Liver (tissue), 9 donors: ENCODE data around the gene HMG20A. TPM values are rescaled to one million over a fixed set of nuclear protein-coding genes. Genes with fewer than 3 reads are reported as not detected.

Experiments used
- DNase-seq: peaks from one replicate; pipeline ENCODE4 v3.0.0-alpha.2; 2017; ENCODE audit warnings: low spot score
- H3K27ac ChIP-seq, 2 donors: one replicate each; pipeline ENCODE4 v1.7.0; 2013; ENCODE audit warnings: inconsistent platforms in 2 of 2, low read length in 2 of 2, control low read depth in 1 of 2, low read depth in 1 of 2, mild to moderate bottlenecking in 1 of 2
- H3K27me3 ChIP-seq, 4 donors: one replicate each; pipeline versions ENCODE4 v1.6.1 to v1.7.0; 2013; ENCODE audit warnings: low read length in 3 of 4, inconsistent platforms in 1 of 4, mild to moderate bottlenecking in 1 of 4, moderate library complexity in 1 of 4; ENCODE audit not compliant: control insufficient read depth in 4 of 4, insufficient read depth in 4 of 4
- H3K36me3 ChIP-seq, 4 donors: one replicate each; pipeline versions ENCODE4 v1.6.1 to v1.7.0; 2013; ENCODE audit warnings: low read length in 3 of 4, mild to moderate bottlenecking in 3 of 4, low read depth in 1 of 4, moderate library complexity in 1 of 4; ENCODE audit not compliant: control insufficient read depth in 4 of 4, insufficient read depth in 3 of 4
- H3K4me1 ChIP-seq, 4 donors: one replicate each; pipeline versions ENCODE4 v1.6.1 to v1.7.0; 2013; ENCODE audit warnings: low read length in 3 of 4, mild to moderate bottlenecking in 3 of 4, moderate library complexity in 1 of 4; ENCODE audit not compliant: control insufficient read depth in 4 of 4, insufficient read depth in 4 of 4
- H3K4me3 ChIP-seq, 3 donors: one replicate each; pipeline versions ENCODE4 v1.6.1 to v1.7.0; 2013; ENCODE audit warnings: low read length in 3 of 3, control low read depth in 1 of 3, low read depth in 1 of 3, mild to moderate bottlenecking in 1 of 3
- H3K9ac ChIP-seq, 2 donors: one replicate each; pipeline ENCODE4 v1.7.0; 2013; ENCODE audit warnings: low read length in 2 of 2, mild to moderate bottlenecking in 2 of 2, moderate library complexity in 2 of 2, control low read depth in 1 of 2, low read depth in 1 of 2
- H3K9me3 ChIP-seq, 4 donors: one replicate each; pipeline versions ENCODE4 v1.6.1 to v1.7.0; 2013; ENCODE audit warnings: low read length in 3 of 4; ENCODE audit not compliant: control insufficient read depth in 4 of 4
- ATF3 ChIP-seq: IDR thresholded peaks from 2 replicates; pipeline ENCODE4 v1.6.1; 2016; ENCODE audit warnings: antibody characterized with exemption
- CTCF ChIP-seq: fragments of 150-350 bp; IDR thresholded peaks from 2 replicates; pipeline ENCODE4 v1.5.1; 2017; ENCODE audit warnings: improper control_type of control experiment, low read depth, low read length; ENCODE audit not compliant: missing input control
- EGR1 ChIP-seq, 2 donors: IDR thresholded peaks; 2 replicates each; pipeline ENCODE4 v1.6.1; 2016 to 2018; ENCODE audit warnings: antibody characterized with exemption in 2 of 2, low read depth in 2 of 2
- FOXA1 ChIP-seq: IDR thresholded peaks from 2 replicates; pipeline ENCODE4 v1.6.1; 2016; ENCODE audit warnings: antibody characterized with exemption
- FOXA2 ChIP-seq: IDR thresholded peaks from 2 replicates; pipeline ENCODE4 v1.6.1; 2016; ENCODE audit warnings: antibody characterized with exemption
- GABPA ChIP-seq, 2 donors: IDR thresholded peaks in 1 of 2; conservative IDR thresholded peaks in 1 of 2; 2 replicates each; pipeline ENCODE4 v1.6.1; 2016; ENCODE audit warnings: antibody characterized with exemption in 2 of 2, mild to moderate bottlenecking in 1 of 2, moderate library complexity in 1 of 2
- HNF4A ChIP-seq, 2 donors: conservative IDR thresholded peaks; 2 replicates each; pipeline ENCODE4 v1.6.1; 2016; ENCODE audit warnings: antibody characterized with exemption in 2 of 2, mild to moderate bottlenecking in 2 of 2
- HNF4G ChIP-seq: IDR thresholded peaks from 2 replicates; pipeline ENCODE4 v1.6.1; 2016; ENCODE audit warnings: antibody characterized with exemption
- JUND ChIP-seq, 2 donors: IDR thresholded peaks; 2 replicates each; pipeline ENCODE4 v1.6.1; 2016; ENCODE audit warnings: antibody characterized with exemption in 2 of 2
- MAX ChIP-seq: IDR thresholded peaks from 2 replicates; pipeline ENCODE4 v1.6.1; 2016; ENCODE audit warnings: antibody characterized with exemption
- NR2F2 ChIP-seq: IDR thresholded peaks from 2 replicates; pipeline ENCODE4 v1.6.1; 2016; ENCODE audit warnings: antibody characterized with exemption
- RAD21 ChIP-seq, 2 donors: IDR thresholded peaks; 2 replicates each; pipeline ENCODE4 v1.6.1; 2016; ENCODE audit warnings: antibody characterized with exemption in 2 of 2, mild to moderate bottlenecking in 2 of 2
- REST ChIP-seq: IDR thresholded peaks from 2 replicates; pipeline ENCODE4 v1.6.1; 2016; ENCODE audit warnings: antibody characterized with exemption, mild to moderate bottlenecking
- RXRA ChIP-seq, 2 donors: IDR thresholded peaks; 2 replicates each; pipeline ENCODE4 v1.6.1; 2017 to 2018; ENCODE audit warnings: antibody characterized with exemption in 2 of 2, mild to moderate bottlenecking in 1 of 2
- SP1 ChIP-seq: IDR thresholded peaks from 2 replicates; pipeline ENCODE4 v1.6.1; 2018; ENCODE audit warnings: antibody characterized with exemption, mild to moderate bottlenecking
- TAF1 ChIP-seq: conservative IDR thresholded peaks from 2 replicates; pipeline ENCODE4 v1.6.1; 2016; ENCODE audit warnings: antibody characterized with exemption, mild to moderate bottlenecking
- YY1 ChIP-seq: IDR thresholded peaks from 2 replicates; pipeline ENCODE4 v1.6.1; 2016; ENCODE audit warnings: antibody characterized with exemption, mild to moderate bottlenecking
- WGBS: extraction: QIAGEN DNeasy Blood & Tissue Kit; methylation state at CpG from one replicate; pipeline ENCODE4 v1.1.7; 2013; 5-methylcytosine and 5-hydroxymethylcytosine counted together
- polyA plus RNA-seq, 2 donors: library from polyadenylated mRNA; stranded (reverse) in 1 of 2; unstranded in 1 of 2; fragments of 200-250 nt in 1 of 2; fragments of >200 nt in 1 of 2; fragmentation: Nextera tagmentation in 1 of 2; extraction: Ambion mirVana in 1 of 2; gene quantifications; one replicate each; pipeline versions ENCODE4 v1.2.1 to v1.2.3, GENCODE V29; 2013 to 2015
- total RNA-seq, 2 donors: library from RNA; depleted of rRNA; stranded (reverse); fragments of >200 nt; gene quantifications; one replicate each; pipeline ENCODE4 v1.2.3, GENCODE V29; 2014
- donor health status: healthy.
- donor health status: healthy.
- donor health status: healthy.
- donor health status: healthy.
- donor health status: healthy.

HMG20A gene
- total and polyA plus RNA-seq, 4 donors, result 7.7 to 19.4 (median 13.3) TPM

- TF ChIP-seq CTCF (no peak), NR2F2 (no peak), SP1 (no peak), ATF3 (no peak), YY1 (no peak), TAF1 (no peak), FOXA1 (no peak), EGR1 (IDR thresholded peaks at IDR 0.05; ENCODE audit: low read depth in 2 of 2) (no peak), HNF4G (no peak)
Observed at GRCh38 chr15:77475001-77475400, 54.3 kb downstream of the HMG20A start (continued).

- H3K9ac ChIP-seq, result no peak overlapping the region
- no peak overlapping the region for H3K4me3 ChIP-seq
- 98% methylated on average over 5 of the region's 5 CpGs for WGBS
- H3K36me3 ChIP-seq, result peaks cover 14 to 59% (median 27%) of the 10 kb centered on the region in 4 donors
- H3K27me3 ChIP-seq, result no peaks in the 10 kb centered on the region
- H3K9me3 ChIP-seq, result no peaks in the 10 kb centered on the region
- TF ChIP-seq FOXA2, result no peak
- no peak for TF ChIP-seq YY1
- TF ChIP-seq RXRA (IDR thresholded peaks at IDR 0.05), result no peak
- TF ChIP-seq RAD21 (IDR thresholded peaks at IDR 0.05), result no peak
- TF ChIP-seq CTCF, result no peak
- no peak for TF ChIP-seq GABPA (IDR thresholded peaks at IDR 0.05 in 1 of 2, conservative IDR thresholded peaks at IDR 0.05 in 1 of 2)
- no peak for TF ChIP-seq SP1
- DNase-seq, result no peak
- no peaks in the 10 kb centered on the region for H3K4me1 ChIP-seq
- no peak overlapping the region for H3K27ac ChIP-seq
Observed at GRCh38 chr15:77475898-77476297, 55.2 kb downstream of the HMG20A start.

GRCh38 chr15:77476995-77477394, 56.3 kb downstream of the HMG20A start:
- no peak for DNase-seq
- WGBS, result 96% methylated on average over 1 of the region's 1 CpG
- no peaks in the 10 kb centered on the region for H3K4me1 ChIP-seq
- no peak overlapping the region for H3K27ac ChIP-seq
- no peaks in the 10 kb centered on the region for H3K27me3 ChIP-seq
- H3K9ac ChIP-seq, result no peak overlapping the region
- H3K36me3 ChIP-seq, result peaks cover 9 to 51% (median 26%) of the 10 kb centered on the region in 4 donors
- no peaks in the 10 kb centered on the region for H3K9me3 ChIP-seq
- H3K4me3 ChIP-seq, result no peak overlapping the region
- TF ChIP-seq FOXA2, result no peak
- TF ChIP-seq JUND (IDR thresholded peaks at IDR 0.05), result no peak
- no peak for TF ChIP-seq ATF3
- no peak for TF ChIP-seq RXRA (IDR thresholded peaks at IDR 0.05)
- TF ChIP-seq MAX, result no peak
- no peak for TF ChIP-seq FOXA1
- no peak for TF ChIP-seq REST
- no peak for TF ChIP-seq GABPA (IDR thresholded peaks at IDR 0.05 in 1 of 2, conservative IDR thresholded peaks at IDR 0.05 in 1 of 2)
- TF ChIP-seq HNF4G, result no peak
- no peak for TF ChIP-seq TAF1
- no peak for TF ChIP-seq NR2F2
- no peak for TF ChIP-seq EGR1 (IDR thresholded peaks at IDR 0.05; ENCODE audit: low read depth in 2 of 2)
- TF ChIP-seq YY1, result no peak
- no peak for TF ChIP-seq RAD21 (IDR thresholded peaks at IDR 0.05)
- no peak for TF ChIP-seq CTCF
- TF ChIP-seq HNF4A (conservative IDR thresholded peaks at IDR 0.05), result no peak
- no peak for TF ChIP-seq SP1
